Measurements from ENCODE around the gene TSC22D4.
"Not testable (repeated sequence)": the region's sequence is repeated elsewhere in the genome, so short reads cannot be mapped to it uniquely, and the experiment has no call there.

TSC22D4 gene

DNA sequence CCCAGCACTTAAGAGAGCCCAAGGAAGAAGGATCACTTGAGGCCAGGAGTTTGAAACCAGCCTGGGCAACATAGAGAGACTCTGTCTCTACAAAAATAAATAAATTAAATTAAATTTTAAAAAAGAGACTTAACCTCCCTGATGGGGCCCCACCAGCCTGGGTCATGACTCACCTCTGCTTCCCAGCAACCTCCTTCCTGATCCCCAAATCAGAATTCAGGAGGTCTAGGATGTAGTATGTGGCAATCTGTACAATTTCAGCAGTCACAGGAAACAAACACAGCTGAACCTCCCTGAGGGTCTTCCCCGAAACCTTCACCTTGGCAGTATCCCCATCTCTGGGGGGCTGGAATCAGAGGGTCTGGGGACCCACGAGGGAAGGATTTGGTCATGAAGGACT, 33.0 kb downstream of the TSC22D4 start:
- DNase-seq: no peak

DNA sequence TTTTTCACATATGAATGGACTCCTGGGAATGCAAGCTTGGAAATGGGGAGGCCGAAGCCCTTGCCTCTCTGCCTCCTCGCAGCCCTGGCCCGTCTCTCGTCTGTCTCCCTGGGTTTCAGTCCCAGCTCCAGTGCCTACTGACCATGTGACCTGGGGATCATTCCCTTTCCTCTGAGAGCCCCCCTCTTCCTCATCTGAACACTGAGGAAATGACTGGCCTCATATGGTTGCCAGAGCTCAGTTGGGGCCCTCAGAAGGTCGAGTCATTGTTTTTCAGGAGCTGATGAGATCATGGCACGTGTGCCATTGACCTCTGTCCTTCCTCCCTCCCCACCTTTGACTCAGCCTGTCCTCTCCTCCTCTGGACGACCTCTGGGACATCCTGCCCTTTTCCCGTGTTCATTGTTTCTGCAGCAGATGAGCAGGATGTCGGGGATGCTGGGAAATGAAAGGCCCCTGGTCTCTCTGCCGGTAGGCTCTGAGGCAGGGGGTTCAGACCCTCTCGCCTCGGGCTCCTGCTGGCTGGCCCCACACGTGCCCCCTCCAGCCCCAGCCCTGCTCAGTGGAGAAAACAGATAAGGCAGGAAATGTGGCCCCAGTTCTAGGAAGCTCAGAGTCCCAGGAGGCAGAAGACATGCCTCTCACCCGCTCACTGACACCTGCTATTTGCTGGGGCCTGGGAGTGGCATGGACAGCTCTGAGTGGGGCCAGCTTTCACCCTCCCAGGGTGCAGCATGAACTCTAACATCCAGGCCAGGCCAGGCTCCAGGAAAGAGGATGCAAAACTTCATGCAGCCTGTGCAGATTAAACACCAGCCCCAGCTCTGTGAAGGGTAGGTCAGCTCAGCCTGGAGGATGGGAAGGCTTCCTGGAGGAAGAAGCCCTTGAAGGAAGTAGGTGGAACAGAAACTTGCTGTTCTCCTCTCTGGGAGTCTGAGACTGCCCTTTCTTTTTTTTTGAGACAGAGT, 34.4 kb downstream of the TSC22D4 start:
- DNase-seq: no peak

DNA sequence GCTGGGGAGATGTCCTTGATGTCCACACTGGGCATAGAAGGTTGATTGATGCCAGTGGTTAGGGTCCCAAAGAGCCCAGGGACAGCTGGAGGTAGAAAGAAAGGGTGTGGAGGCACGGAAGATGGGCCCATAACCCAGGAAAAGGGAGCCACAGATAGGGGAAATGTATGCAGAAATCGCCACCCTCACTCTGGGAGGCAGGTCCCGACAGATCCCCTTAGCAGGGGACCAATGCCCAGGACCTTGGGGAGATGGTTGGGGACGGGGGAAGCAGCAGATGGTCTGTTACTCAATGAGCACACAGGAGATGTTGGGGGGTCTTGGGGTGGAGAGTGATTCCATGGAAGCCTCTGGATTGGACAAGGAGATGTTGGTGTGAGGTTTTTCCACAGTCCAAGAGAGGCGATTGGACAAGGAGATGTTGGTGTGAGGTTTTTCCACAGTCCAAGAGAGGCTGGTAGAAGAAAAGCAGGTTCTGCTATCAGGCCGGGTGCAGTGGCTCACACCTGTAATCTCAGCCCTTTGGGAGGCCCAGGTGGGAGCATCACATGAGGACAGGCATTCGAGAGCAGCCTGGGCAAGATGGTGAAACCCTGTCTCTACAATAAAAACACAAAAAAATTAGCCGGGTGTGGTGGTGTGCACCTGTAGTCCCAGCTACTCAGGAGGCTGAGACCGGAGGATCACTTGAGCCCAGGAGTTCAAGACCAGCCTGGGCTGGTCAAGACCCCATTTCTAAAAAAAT, 35.7 kb downstream of the TSC22D4 start:
- DNase-seq: no peak

GRCh38 chr7:100441641-100442535, 37.1 kb downstream of the TSC22D4 start:
- no peak for DNase-seq

DNA sequence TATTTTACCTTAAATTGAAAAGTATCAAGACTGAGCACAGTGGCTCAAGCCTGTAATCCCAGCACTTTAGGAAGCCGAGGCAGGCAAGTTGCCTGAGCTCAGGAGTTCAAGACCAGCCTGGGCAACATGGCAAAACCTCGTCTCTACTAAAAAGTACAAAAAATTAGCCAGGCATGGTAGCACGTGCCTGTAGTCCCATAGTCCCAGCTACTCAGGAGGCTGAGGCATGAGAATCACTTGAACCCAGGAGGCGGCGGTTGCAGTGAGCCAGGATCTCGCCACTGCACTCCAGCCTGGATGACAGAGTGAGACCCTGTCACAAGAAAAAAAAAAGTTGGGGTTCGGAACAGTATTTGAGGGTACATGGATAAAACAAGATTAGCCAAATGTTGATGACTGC, 39.8 kb downstream of the TSC22D4 start:
- not testable (repeated sequence) for DNase-seq

DNA sequence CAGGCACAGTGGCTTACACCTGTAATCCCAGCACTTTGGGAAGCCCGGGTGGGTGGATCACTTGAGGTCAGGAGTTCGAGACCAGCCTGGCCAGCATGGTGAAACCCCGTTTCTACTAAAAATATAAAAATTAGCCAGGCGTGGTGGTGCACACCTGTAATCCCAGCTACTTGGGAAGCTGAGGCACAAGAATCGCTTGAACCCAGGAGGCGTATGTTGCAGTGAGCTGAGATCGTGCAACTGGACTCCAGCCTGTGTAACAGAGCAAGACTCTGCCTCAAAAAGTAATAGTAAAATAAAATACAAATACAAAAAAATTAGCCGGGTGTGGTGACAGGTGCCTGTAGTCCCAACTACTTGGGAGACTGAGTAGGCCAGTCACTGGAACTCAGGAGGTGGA, 40.3 kb downstream of the TSC22D4 start:
- not testable (repeated sequence) for DNase-seq

DNA sequence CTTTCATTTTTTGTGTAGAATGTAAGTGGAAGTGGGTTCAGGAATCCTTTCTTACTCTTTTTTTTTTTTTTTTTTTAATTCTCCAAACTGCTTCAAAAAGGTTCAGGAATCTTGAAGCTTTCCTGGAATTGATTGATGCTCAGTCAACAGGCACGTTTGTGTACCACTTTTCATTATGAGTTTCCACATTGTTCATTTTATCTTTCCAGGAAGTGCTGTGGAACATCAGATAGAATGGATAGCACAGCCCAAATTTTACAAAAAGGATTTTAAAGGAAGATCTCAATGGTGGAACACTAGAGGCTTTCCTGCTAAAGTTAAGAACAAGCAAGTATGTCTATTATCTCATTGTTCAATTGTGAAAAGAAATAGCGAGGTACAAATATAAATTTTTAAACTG, 40.8 kb downstream of the TSC22D4 start:
- no peak for DNase-seq

DNA sequence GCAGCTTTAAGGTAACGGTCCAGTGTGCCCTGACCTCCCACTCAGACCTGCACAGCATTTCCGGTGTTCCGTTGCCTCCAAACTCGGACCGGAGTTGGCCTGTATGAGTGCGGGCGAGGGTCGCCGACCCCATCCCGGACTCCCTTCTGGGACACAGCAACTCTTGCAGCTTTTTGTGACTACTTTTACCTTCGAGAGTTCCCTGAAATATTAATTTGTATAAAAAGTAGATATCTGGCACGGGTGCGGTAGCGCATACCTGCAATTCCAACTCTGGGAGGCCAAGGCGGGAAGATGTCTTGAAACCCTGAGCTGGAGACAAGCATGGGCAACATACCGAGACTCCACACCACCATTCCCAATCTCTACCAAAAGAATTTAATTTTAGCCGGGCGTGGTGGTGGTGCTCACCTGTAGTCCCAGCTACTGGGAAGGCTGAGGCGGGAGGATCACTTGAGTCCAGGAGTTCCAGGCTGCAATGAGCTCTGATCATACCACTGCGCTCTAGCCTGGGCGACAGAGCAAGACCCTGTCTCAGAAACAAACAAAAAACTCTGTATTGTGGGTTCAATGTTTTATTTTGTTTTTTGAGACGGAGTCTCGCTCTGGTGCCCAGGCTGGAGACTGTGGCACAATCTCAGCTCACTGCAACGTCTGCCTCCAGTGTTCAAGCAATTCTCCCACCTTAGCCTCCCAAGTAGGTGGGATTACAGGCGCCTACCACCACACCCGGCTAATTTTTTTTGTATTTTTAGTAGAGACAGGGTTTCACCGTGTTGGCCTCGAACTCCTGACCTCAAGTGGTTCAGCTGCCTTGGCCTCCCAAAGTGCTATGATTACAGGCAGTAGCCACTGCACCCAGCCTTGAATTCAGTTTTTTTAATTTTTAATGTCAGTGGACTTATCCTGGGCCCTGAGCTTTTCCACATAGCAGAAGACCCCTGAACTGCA, 41.6 kb downstream of the TSC22D4 start:
- DNase-seq: peak in 1 of 51 donors; percentile 27

DNA sequence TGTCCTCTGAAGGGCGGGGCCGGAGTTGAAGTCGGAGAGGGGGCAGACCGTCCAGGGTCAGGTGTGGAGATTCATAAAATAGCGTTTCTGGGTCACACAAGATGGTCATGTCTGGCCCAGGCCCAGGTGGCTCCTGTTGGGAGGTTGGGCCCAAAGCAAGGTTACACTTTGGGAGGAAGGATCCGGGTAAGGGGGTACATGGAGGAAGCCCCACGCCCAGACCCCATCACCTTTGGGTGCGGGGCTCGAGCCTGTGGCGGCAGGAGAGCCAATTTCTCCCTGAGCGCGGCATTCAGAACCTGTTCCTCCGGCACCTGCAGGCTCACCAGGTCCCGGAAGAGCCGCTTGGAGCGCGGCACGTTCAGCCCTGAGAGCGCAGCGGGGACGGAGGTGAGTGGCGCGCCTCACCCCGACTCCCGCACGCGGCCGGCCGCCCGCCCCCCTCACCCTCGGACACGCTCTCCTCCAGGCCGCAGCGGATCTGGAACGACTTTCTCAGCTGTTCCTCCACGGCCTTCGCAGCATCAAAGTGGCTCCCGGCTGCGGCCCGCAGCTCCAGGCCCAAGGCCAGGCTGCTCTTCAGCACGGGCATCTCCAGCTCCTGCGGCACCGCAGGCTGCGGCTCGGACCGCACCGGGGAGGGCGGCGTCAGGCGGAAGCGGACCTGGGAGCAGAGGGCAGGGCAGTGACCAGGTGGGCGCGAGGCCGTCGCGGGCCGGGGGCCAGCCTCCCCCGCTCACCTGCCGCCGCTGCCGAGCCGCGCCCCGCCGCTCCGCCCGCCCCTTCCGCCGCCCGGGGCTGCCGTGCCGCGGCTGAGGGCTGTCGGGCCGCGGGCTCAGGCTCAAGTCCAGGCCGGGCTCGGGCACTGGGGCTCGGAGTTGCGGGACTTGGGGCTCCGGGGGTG, 43.4 kb downstream of the TSC22D4 start:
- peak in 9 of 51 donors; percentile 17 to 55 (median 35) for DNase-seq

DNA sequence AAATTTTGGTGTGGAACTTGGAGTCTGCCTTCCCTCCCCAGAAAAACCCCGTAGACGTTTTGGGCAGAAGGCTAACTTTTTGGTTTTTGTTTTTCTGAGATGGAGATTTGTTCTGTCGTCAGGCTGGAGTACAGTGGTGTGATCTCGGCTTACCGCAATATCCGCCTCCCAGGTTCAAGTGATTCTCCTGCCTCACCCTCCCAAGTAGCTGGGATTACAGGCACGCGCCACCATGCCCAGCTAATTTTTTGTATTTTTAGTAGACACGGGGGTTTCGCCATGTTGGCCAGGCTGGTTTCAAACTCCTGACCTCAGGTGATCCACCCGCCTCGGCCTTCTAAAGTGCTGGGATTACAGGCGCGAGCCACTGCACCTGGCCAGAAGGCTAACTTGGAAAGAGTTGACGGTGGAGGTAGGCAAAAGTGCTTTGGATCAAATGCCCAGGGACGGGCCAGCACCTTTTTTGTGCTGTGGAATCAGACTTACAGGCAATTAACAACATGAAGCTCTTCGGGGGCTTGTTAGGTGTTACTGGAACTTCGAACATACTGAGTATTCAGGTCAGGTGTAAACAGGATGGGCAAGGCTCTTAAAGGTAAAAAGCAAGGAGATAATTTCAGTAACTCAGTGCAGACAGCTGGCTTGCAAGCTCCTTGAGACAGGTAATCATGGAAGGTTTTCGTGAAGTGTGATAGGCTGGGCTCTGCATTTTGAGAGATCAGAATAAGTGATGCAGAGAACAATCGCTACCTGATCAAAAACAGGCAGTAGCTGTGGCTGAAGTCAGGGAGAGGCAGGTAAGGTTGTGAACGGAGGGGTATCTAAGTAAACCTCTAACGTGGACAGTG, 44.5 kb downstream of the TSC22D4 start:
- DNase-seq: no peak

GRCh38 chr7:100433592-100434296, 45.3 kb downstream of the TSC22D4 start:
- no peak for DNase-seq

- no peak for DNase-seq
Measured at GRCh38 chr7:100433276-100433591, 45.8 kb downstream of the TSC22D4 start.

DNA sequence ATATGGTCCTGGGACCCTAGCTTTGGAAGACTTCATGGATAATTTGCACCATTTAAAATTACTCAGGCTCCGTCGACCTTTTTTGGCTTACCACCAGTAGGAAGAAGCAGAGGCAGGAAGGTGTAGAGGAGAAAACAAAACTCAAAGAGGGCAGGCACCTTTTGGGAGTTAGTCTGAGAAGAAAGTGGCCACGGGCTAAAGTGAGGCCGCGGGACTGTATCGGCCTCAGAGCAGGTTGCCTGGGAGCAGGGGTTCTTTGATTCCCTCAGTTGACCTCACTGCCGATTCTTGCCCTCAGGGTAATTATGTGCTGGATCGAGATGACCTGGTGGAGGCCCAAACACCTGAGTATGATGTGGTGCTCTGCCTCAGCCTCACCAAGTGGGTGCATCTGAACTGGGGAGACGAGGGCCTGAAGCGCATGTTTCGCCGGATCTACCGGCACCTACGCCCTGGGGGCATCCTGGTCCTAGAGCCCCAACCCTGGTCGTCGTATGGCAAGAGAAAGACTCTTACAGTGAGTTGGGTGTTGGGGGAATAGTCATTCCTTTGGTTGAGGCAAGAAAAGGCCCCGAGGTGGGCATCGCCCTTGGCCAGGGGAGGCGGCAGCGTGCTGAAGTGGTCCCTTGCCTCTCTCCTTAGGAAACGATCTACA, 46.3 kb downstream of the TSC22D4 start:
- DNase-seq: no peak

DNA sequence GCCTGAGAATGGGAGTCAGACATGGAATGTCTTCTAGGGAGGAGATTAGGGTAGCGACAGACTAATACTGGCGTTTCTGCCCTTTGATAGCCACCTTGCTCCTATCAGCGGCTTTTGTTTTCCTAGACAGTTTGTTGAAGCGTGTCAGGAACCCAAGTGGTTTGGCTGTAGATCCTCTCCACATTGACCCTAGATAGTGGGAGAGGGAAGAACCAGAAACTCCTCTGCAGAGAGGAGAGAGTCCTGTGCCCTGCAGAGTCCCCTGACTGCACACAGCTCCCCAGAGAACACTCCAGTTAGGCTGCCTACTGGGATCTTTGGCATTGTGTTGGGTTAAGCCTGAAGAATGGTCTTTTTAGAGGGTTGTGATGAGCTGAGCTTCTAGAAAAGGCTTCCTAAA, 47.0 kb downstream of the TSC22D4 start:
- DNase-seq: no peak

GRCh38 chr7:100431286-100431735, 47.7 kb downstream of the TSC22D4 start:
- DNase-seq: no peak

DNA sequence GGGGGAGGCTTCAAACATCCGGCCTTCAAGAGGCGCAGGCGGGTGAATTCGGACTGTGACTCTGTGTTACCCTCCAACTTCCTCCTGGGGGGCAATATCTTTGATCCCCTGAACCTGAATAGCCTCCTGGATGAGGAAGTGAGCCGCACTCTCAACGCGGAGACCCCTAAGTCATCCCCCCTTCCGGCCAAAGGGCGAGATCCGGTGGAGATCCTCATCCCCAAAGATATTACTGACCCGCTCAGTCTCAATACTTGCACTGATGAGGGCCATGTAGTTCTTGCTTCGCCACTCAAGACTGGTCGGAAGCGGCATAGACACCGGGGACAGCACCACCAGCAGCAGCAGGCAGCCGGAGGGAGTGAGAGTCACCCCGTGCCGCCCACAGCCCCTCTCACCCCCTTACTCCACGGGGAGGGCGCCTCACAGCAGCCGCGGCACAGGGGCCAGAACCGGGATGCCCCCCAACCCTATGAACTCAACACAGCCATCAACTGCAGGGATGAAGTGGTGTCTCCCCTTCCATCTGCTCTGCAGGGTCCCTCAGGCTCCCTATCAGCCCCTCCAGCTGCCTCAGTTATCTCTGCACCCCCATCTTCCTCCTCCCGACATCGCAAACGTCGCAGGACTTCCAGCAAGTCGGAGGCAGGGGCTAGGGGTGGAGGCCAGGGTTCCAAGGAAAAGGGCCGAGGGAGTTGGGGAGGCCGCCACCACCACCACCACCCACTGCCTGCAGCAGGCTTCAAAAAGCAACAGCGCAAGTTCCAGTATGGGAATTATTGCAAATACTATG, 48.3 kb downstream of the TSC22D4 start:
- DNase-seq: peak in 5 of 51 donors; percentile 21 to 44 (median 43)

Measured in hypothalamus (tissue), 51 donors.